SK-N-SH treated with all-trans-retinoic acid at 6 μM for 48 hours (cell line): ENCODE results near the gene REPIN1.

ENCODE experiments used
- ATAC-seq: fragments of 200-7000 bp; cut with Tn5 transposase; 3 replicates; pipeline ENCODE4 v1.9.1; 2020; ENCODE audit warnings: mild to moderate bottlenecking, moderate library complexity
- ARNTL ChIP-seq: fragments of 450-650 bp; formaldehyde crosslinking; IDR thresholded peaks from 2 replicates; pipeline ENCODE4 v1.5.0; 2020; ENCODE audit warnings: low read depth, mild to moderate bottlenecking, moderate library complexity, borderline replicate concordance
- BACH2 ChIP-seq: fragments of 250-450 bp; sonication (Bioruptor Pico); IDR thresholded peaks from 2 replicates; pipeline ENCODE4 v1.9.0; 2021; ENCODE audit warnings: mild to moderate bottlenecking, borderline replicate concordance
- CREB5 ChIP-seq: fragments of 250-450 bp; sonication (Bioruptor Pico); IDR thresholded peaks from 2 replicates; pipeline ENCODE4 v1.5.1; 2020; ENCODE audit warnings: low read depth, mild to moderate bottlenecking, moderate library complexity
- CSDC2 ChIP-seq: fragments of 250-450 bp; sonication (Bioruptor Pico); IDR thresholded peaks from 2 replicates; pipeline ENCODE4 v1.5.0; 2020; ENCODE audit warnings: mild to moderate bottlenecking, moderate library complexity
- CSRNP3 ChIP-seq: fragments of 250-450 bp; sonication (Bioruptor Pico); IDR thresholded peaks from 2 replicates; pipeline ENCODE4 v1.5.1; 2021; ENCODE audit warnings: mild to moderate bottlenecking, moderate library complexity
- GLIS3 ChIP-seq: fragments of 250-450 bp; sonication (Bioruptor Pico); IDR thresholded peaks from 2 replicates; pipeline ENCODE4 v1.5.0; 2020; ENCODE audit warnings: mild to moderate bottlenecking, moderate library complexity
- ISL1 ChIP-seq: fragments of 250-450 bp; sonication (Bioruptor Pico); IDR thresholded peaks from 2 replicates; pipeline ENCODE4 v2.1.2; 2022; ENCODE audit warnings: mild to moderate bottlenecking, moderate library complexity
- OSR1 ChIP-seq: fragments of 250-450 bp; sonication (Bioruptor Pico); IDR thresholded peaks from 2 replicates; pipeline ENCODE4 v1.8.0; 2022; ENCODE audit warnings: moderate library complexity, mild to moderate bottlenecking, inconsistent platforms
- POU6F1 ChIP-seq: fragments of 250-450 bp; sonication (Bioruptor Pico); IDR thresholded peaks from 2 replicates; pipeline ENCODE4 v1.8.0; 2021; ENCODE audit warnings: low read depth, mild to moderate bottlenecking, moderate library complexity, borderline replicate concordance
- PPARA ChIP-seq: fragments of 250-450 bp; sonication (Bioruptor Pico); IDR thresholded peaks from 2 replicates; pipeline ENCODE4 v1.5.0; 2020; ENCODE audit warnings: mild to moderate bottlenecking, borderline replicate concordance
- RARB ChIP-seq: fragments of 250-450 bp; sonication (Bioruptor Pico); IDR thresholded peaks from 2 replicates; pipeline ENCODE4 v1.8.0; 2021; ENCODE audit warnings: mild to moderate bottlenecking, moderate library complexity
- SNAI2 ChIP-seq: fragments of 250-450 bp; sonication (Bioruptor Pico); IDR thresholded peaks from 2 replicates; pipeline ENCODE4 v1.5.0; 2020; ENCODE audit warnings: mild to moderate bottlenecking, moderate library complexity
- TCF4 ChIP-seq: fragments of 250-450 bp; sonication (Bioruptor Pico); IDR thresholded peaks from 2 replicates; pipeline ENCODE4 v1.8.0; 2021; ENCODE audit warnings: mild to moderate bottlenecking, moderate library complexity, borderline replicate concordance
- TOX ChIP-seq: fragments of 250-450 bp; sonication (Bioruptor Pico); IDR thresholded peaks from 2 replicates; pipeline ENCODE4 v1.8.0; 2021; ENCODE audit warnings: mild to moderate bottlenecking, moderate library complexity, borderline replicate concordance
- TSHZ2 ChIP-seq: fragments of 250-450 bp; sonication (Bioruptor Pico); IDR thresholded peaks from 2 replicates; pipeline ENCODE4 v1.5.0; 2020; ENCODE audit warnings: mild to moderate bottlenecking, moderate library complexity
- ZC3H10 ChIP-seq: fragments of 250-450 bp; sonication (Bioruptor Pico); IDR thresholded peaks from 2 replicates; pipeline ENCODE4 v1.5.1; 2021; ENCODE audit warnings: mild to moderate bottlenecking, moderate library complexity
- ZFP3 ChIP-seq: fragments of 250-450 bp; sonication (Bioruptor Pico); IDR thresholded peaks from 2 replicates; pipeline ENCODE4 v1.5.0; 2020; ENCODE audit warnings: mild to moderate bottlenecking, moderate library complexity
- ZFP30 ChIP-seq: fragments of 450-650 bp; formaldehyde crosslinking; IDR thresholded peaks from 2 replicates; pipeline ENCODE4 v1.5.0; 2022; ENCODE audit warnings: mild to moderate bottlenecking, moderate library complexity
- ZNF565 ChIP-seq: fragments of 450-650 bp; formaldehyde crosslinking; conservative IDR thresholded peaks from 2 replicates; pipeline ENCODE4 v1.5.0; 2020; ENCODE audit warnings: low read depth, mild to moderate bottlenecking, moderate library complexity
- ZNF70 ChIP-seq: fragments of 450-650 bp; formaldehyde crosslinking; IDR thresholded peaks from 2 replicates; pipeline ENCODE4 v1.5.0; 2020; ENCODE audit warnings: mild to moderate bottlenecking, moderate library complexity
- ZNF8 ChIP-seq: fragments of 450-650 bp; formaldehyde crosslinking; IDR thresholded peaks from 2 replicates; pipeline ENCODE4 v1.5.0; 2020; ENCODE audit warnings: mild to moderate bottlenecking, moderate library complexity

The REPIN1 gene

GRCh38 chr7:150368096-150368883 lies at the start of gene REPIN1:
TSS of gene REPIN1 (plus strand) at chr7:150368822. CDS start at chr7:150369712, 890 bp downstream.
- TF ChIP-seq TSHZ2 (CRISPR knock-in tag) (peak; percentile 83), CSRNP3 (CRISPR knock-in tag) (no peak), GLIS3 (CRISPR knock-in tag) (no peak), TCF4 (CRISPR knock-in tag) (no peak; the same call in 1 of the 2 replicates), ZFP3 (CRISPR knock-in tag) (peak; percentile 82), ISL1 (0 out of 2 replicates have a peak, but pooled peaks have one; percentile 30), CSDC2 (peak; percentile 39; the same call in 1 of the 2 replicates), ZNF70 (0 out of 2 replicates have a peak, but pooled peaks have one; percentile 21), CREB5 (CRISPR knock-in tag) (0 out of 2 replicates have a peak, but pooled peaks have one; percentile 32), ZNF565 (CRISPR knock-in tag) (no peak), ARNTL (CRISPR knock-in tag) (no peak), OSR1 (CRISPR knock-in tag) (no peak), ZNF8 (CRISPR knock-in tag) (no peak), ZFP30 (CRISPR knock-in tag) (peak; percentile 45; the same call in 1 of the 2 replicates), PPARA (CRISPR knock-in tag) (no peak), ZC3H10 (CRISPR knock-in tag) (0 out of 2 replicates have a peak, but pooled peaks have one; percentile 21), BACH2 (CRISPR knock-in tag) (0 out of 2 replicates have a peak, but pooled peaks have one; percentile 45), POU6F1 (CRISPR knock-in tag) (no peak)
- ATAC-seq, result peak; percentile 56

- no peak for ATAC-seq
- TF ChIP-seq CSDC2 (no peak), ZFP3 (CRISPR knock-in tag) (no peak), ZNF70 (no peak), CSRNP3 (CRISPR knock-in tag) (no peak), SNAI2 (no peak), TCF4 (CRISPR knock-in tag) (no peak), POU6F1 (CRISPR knock-in tag) (no peak), ISL1 (no peak), ZFP30 (CRISPR knock-in tag) (no peak), BACH2 (CRISPR knock-in tag) (no peak), TSHZ2 (CRISPR knock-in tag) (no peak), ARNTL (CRISPR knock-in tag) (no peak), TOX (no peak), RARB (no peak), CREB5 (CRISPR knock-in tag) (no peak), ZNF8 (CRISPR knock-in tag) (no peak)
Observed at GRCh38 chr7:150321788-150322113, 46.9 kb upstream of the REPIN1 start.
